Erythroblast (primary cell): ENCODE results near the gene CFAP107.
"Not testable (repeated sequence)": the region's sequence is repeated elsewhere in the genome, so short reads cannot be mapped to it uniquely, and the experiment has no call there.

Experiments used
- DNase-seq, 2 experiments: peaks; one replicate each; lab custom pipeline; 2025; lab: John Stamatoyannopoulos, UW
- GATA1 ChIP-seq: IDR thresholded peaks from 2 replicates; pipeline ENCODE4 v1.6.1; 2011; ENCODE audit warnings: low read depth, mild to moderate bottlenecking, control low read depth, low read length, moderate library complexity
- POLR2A ChIP-seq: IDR thresholded peaks from 2 replicates; pipeline ENCODE4 v1.6.1; 2011; ENCODE audit warnings: mild to moderate bottlenecking, low read length

Gene CFAP107

GRCh38 chr1:12775443-12775842, 29.4 kb downstream of the CFAP107 start:
- no peak for TF ChIP-seq GATA1
- TF ChIP-seq POLR2A, result no peak
- no peak for DNase-seq

- DNase-seq, result no peak
- no peak for TF ChIP-seq GATA1
- TF ChIP-seq POLR2A, result no peak
These were observed 31.0 kb downstream of the CFAP107 start for GRCh38 chr1:12776801-12777557.

- TF ChIP-seq GATA1 (no peak), POLR2A (no peak)
- DNase-seq, result no peak
These were observed 32.1 kb downstream of the CFAP107 start for GRCh38 chr1:12778061-12778460.

GRCh38 chr1:12778907-12779306, 32.9 kb downstream of the CFAP107 start:
- TF ChIP-seq POLR2A (no peak), GATA1 (no peak)
- no peak for DNase-seq

- DNase-seq, result not testable (repeated sequence)
These were observed 35.5 kb downstream of the CFAP107 start for GRCh38 chr1:12781488-12781887.

GRCh38 chr1:12783783-12784182, 37.8 kb downstream of the CFAP107 start:
- DNase-seq, result peak; percentile 16 to 41

- peak; percentile 2 to 11 for DNase-seq
These were observed 38.7 kb downstream of the CFAP107 start for GRCh38 chr1:12784729-12785128.

- DNase-seq, result not testable (repeated sequence)
These were observed 45.1 kb downstream of the CFAP107 start, which contains the start of gene PRAMEF1 for GRCh38 chr1:12791097-12791496. Gene PRAMEF1, plus strand, starts transcription at chr1:12791397. Its CDS starts 1,831 bp downstream, at chr1:12793228.

- TF ChIP-seq GATA1, result no peak
- TF ChIP-seq POLR2A, result no peak
- no peak for DNase-seq
These were observed 52.9 kb downstream of the CFAP107 start for GRCh38 chr1:12798911-12799310.

GRCh38 chr1:12799730-12800129, 53.7 kb downstream of the CFAP107 start:
- DNase-seq, result no peak
- no peak for TF ChIP-seq GATA1
- no peak for TF ChIP-seq POLR2A

- DNase-seq, result no peak
- no peak for TF ChIP-seq POLR2A
- no peak for TF ChIP-seq GATA1
These were observed 63.9 kb downstream of the CFAP107 start for GRCh38 chr1:12809933-12810332.

GRCh38 chr1:12810691-12811408, 64.8 kb downstream of the CFAP107 start:
- no peak for TF ChIP-seq POLR2A
- no peak for TF ChIP-seq GATA1
- no peak for DNase-seq

GRCh38 chr1:12811409-12811784, 65.4 kb downstream of the CFAP107 start:
- TF ChIP-seq GATA1 (no peak), POLR2A (no peak)
- no peak for DNase-seq
